Pancreas (tissue), 10 donors: Measurements from ENCODE around the gene GON4L. TPM values are rescaled to one million over a fixed set of nuclear protein-coding genes. Genes with fewer than 3 reads are reported as not detected.
"Not testable (repeated sequence)": the region's sequence is repeated elsewhere in the genome, so short reads cannot be mapped to it uniquely, and the experiment has no call there.

Source experiments
- ATAC-seq, 4 donors: fragments of 200-7000 bp; cut with Tn5 transposase; one replicate each; pipeline versions ENCODE4 v1.8.0 to v1.9.1; 2020; ENCODE audit warnings: mild to moderate bottlenecking in 4 of 4, moderate library complexity in 4 of 4
- DNase-seq, 6 donors: peaks; one replicate each; pipeline ENCODE4 v3.0.0-alpha.2; 2020
- FAIRE-seq: peaks from 2 replicates; lab custom pipeline; 2012; peaks lifted over from hg19 to GRCh38; lab: Jason Lieb, UNC
- H3K27ac ChIP-seq, 4 donors: fragments of 200-600 bp; sonication (generic); 1 replicate in 3 of 4; 2 replicates in 1 of 4; pipeline versions ENCODE4 v1.5.0 to v1.8.0; 2020
- H3K27me3 ChIP-seq, 4 donors: fragments of 200-600 bp; one replicate each; pipeline ENCODE4 v1.8.0; 2021
- H3K36me3 ChIP-seq, 3 donors: fragments of 200-600 bp; sonication (generic) in 1 of 3; one replicate each; pipeline versions ENCODE4 v1.5.0 to v1.8.0; 2020 to 2021
- H3K4me1 ChIP-seq, 3 donors: fragments of 200-600 bp; one replicate each; pipeline ENCODE4 v1.8.0; 2021
- H3K4me3 ChIP-seq, 4 donors: fragments of 200-600 bp; sonication (generic) in 2 of 4; one replicate each; pipeline versions ENCODE4 v1.5.0 to v1.8.0; 2020 to 2021
- H3K9me3 ChIP-seq, 4 donors: fragments of 200-600 bp; one replicate each; pipeline ENCODE4 v1.8.0; 2021
- CTCF ChIP-seq, 4 donors: fragments of 200-600 bp; sonication (generic) in 3 of 4; IDR thresholded peaks; one replicate each; pipeline versions ENCODE4 v1.5.0 to v1.8.0; 2021; ENCODE audit warnings: antibody characterized with exemption in 4 of 4
- WGBS, 2 donors: extraction: QIAGEN DNeasy Blood & Tissue Kit; methylation state at CpG; one replicate each; pipeline ENCODE4 v1.1.7; 2013; 5-methylcytosine and 5-hydroxymethylcytosine counted together
- intact Hi-C, 3 donors: fragments of 100-400 bp; cut with DNase I; formaldehyde crosslinking; loops; one replicate each; pipeline versions ENCODE4 v1.11.1 to v1.14.2; 2022
- polyA plus RNA-seq, 2 donors: library from polyadenylated mRNA; stranded (reverse); fragments of 200-250 nt; gene quantifications; one replicate each; pipeline ENCODE4 v1.2.3, GENCODE V29; 2013
- total RNA-seq, 6 donors: library from RNA; stranded (reverse); fragmentation: NEBNext Ultra II Directional in 4 of 6; extraction: Animal tissue kit (Norgen Biotek cat#: 25700) in 4 of 6; gene quantifications; one replicate each; pipeline versions ENCODE4 v1.2.1 to v1.2.4, GENCODE V29; 2021 to 2023
- donor health status: healthy with polysubstance abuse.
- donor health status: DM: no; HTN: no; CAD: no; lungs with moderate emphysema.
- donor health status: DM: no; HTN: no; CAD: no.
- donor health status: control.
- donor health status: control.
- donor health status: Bipolar disorder and iron deficiency.
- donor health status: DM: yes; HTN: yes; CAD: no.
- donor health status: DM: no; HTN: no; CAD: no.
- donor health status: DM: no; HTN: no; CAD: no.
- donor health status: DM: yes; HTN: yes; CAD: no.

GON4L gene
- total and polyA plus RNA-seq, 8 donors = 18.5 to 32.3 (median 24.8) TPM

GRCh38 chr1:155745284-155746228 lies 111.5 kb downstream of the GON4L start:
- DNase-seq = peak; percentile 91 to 97 (median 94)
- Histone ChIP-seq H3K4me3 (peak overlapping the region; percentile 34 to 53 (median 52)), H3K27ac (peak overlapping the region; percentile 23 to 53 (median 44))
- 0% methylated on average over 30 to 45 of the region's 77 CpGs for WGBS, 2 donors
- H3K36me3 ChIP-seq, H3K4me1 ChIP-seq, FAIRE-seq, intact Hi-C loops, H3K9me3 ChIP-seq, H3K27me3 ChIP-seq: not testable (repeated sequence)
- ATAC-seq = peak; percentile 96 to 98 (median 96)

GRCh38 chr1:155744711-155745283 lies 112.2 kb downstream of the GON4L start:
- intact Hi-C loops = no loop called here
- Histone ChIP-seq H3K4me1 (no peaks in the 10 kb centered on the region), H3K9me3 (no peaks in the 10 kb centered on the region), H3K27me3 (no peaks in the 10 kb centered on the region), H3K27ac (peak overlapping the region in 3 of 4 donors; percentile 23 to 53 (median 47)), H3K4me3 (peak overlapping the region; percentile 34 to 53 (median 52)), H3K36me3 (no peaks in the 10 kb centered on the region)
- ATAC-seq = no peak
- FAIRE-seq = no peak
- DNase-seq = peak in 1 of 6 donors; percentile 10
- 57 to 60% methylated on average over 9 of the region's 9 CpGs for WGBS, 2 donors
- TF ChIP-seq CTCF (IDR thresholded peaks at IDR 0.05) = no peak

- intact Hi-C loops = no loop called here
- H3K4me3 ChIP-seq = no peak overlapping the region
- no peaks in the 10 kb centered on the region for H3K4me1 ChIP-seq
- no peaks in the 10 kb centered on the region for H3K9me3 ChIP-seq
- FAIRE-seq (no peak), DNase-seq (no peak), ATAC-seq (no peak)
- no peak overlapping the region for H3K27ac ChIP-seq
- TF ChIP-seq CTCF (IDR thresholded peaks at IDR 0.05) = no peak
- H3K36me3 ChIP-seq = no peaks in the 10 kb centered on the region
- no peaks in the 10 kb centered on the region for H3K27me3 ChIP-seq
- 84 to 89% methylated on average over 10 of the region's 10 CpGs for WGBS, 2 donors
Measured at GRCh38 chr1:155741908-155742307, 115.1 kb downstream of the GON4L start.

- no peak for FAIRE-seq
- WGBS, 2 donors = 86 to 88% methylated on average over 8 of the region's 8 CpGs
- H3K4me1 ChIP-seq = no peaks in the 10 kb centered on the region
- no peak for DNase-seq
- H3K4me3 ChIP-seq = no peak overlapping the region
- intact Hi-C loops = no loop called here
- no peak for TF ChIP-seq CTCF (IDR thresholded peaks at IDR 0.05)
- H3K36me3 ChIP-seq = no peaks in the 10 kb centered on the region
- no peak overlapping the region for H3K27ac ChIP-seq
- ATAC-seq = no peak
- H3K9me3 ChIP-seq = no peaks in the 10 kb centered on the region
- H3K27me3 ChIP-seq = no peaks in the 10 kb centered on the region
Measured at GRCh38 chr1:155740995-155741394, 116.0 kb downstream of the GON4L start.

GRCh38 chr1:155729031-155729898 lies 127.7 kb downstream of the GON4L start:
- no peaks in the 10 kb centered on the region for H3K9me3 ChIP-seq
- intact Hi-C loops = no loop called here
- no peaks in the 10 kb centered on the region for H3K27me3 ChIP-seq
- H3K27ac ChIP-seq = no peak overlapping the region
- H3K4me1 ChIP-seq = no peaks in the 10 kb centered on the region
- FAIRE-seq = no peak
- no peak overlapping the region for H3K4me3 ChIP-seq
- ATAC-seq = peak; percentile 55 to 94 (median 86)
- TF ChIP-seq CTCF (IDR thresholded peaks at IDR 0.05) = peak; percentile 37 to 62 (median 56)
- peak in 2 of 6 donors; percentile 18 to 52 for DNase-seq
- H3K36me3 ChIP-seq = peaks cover 0 to 20% (median 0%) of the 10 kb centered on the region in 3 donors
- WGBS, 2 donors = 59 to 62% methylated on average over 12 of the region's 12 CpGs
